LNCAP (cell line): Measurements from ENCODE around the gene CRIP3.

Source experiments
- CTCF ChIP-seq: fragments of 450-650 bp; IDR thresholded peaks from 2 replicates; pipeline ENCODE4 v1.5.1; 2017; ENCODE audit warnings: mild to moderate bottlenecking

The CRIP3 gene

GRCh38 chr6:43265564-43265963 lies 43.1 kb downstream of the CRIP3 start:
- no peak for TF ChIP-seq CTCF

DNA sequence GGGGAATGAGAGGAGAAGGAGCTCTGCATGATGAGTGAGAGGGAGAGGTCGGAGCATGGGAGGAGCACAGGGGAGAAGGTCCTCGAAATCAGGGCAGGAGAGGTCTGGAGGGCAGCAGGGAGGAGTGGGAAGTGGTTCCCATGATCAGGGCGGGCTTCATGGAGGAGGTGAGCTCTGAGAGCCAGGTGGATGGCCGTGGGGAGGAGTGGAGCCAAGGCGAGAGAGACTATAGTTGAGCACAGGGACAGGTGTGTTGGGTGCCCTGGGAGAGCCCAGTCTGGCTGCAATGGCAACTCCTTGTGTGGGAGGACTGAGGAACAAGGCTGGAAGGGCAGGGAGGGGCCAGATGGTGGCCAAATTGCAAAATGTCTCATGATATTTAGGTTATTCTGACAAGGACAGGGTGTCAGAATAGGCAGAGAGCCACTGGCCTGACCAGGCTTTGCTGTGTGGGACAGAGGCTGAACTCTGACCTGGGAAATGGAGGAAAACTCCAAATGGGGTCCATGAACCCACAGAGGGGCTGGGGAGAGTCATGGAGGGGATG lies 44.0 kb downstream of the CRIP3 start:
- no peak for TF ChIP-seq CTCF

GRCh38 chr6:43263314-43264178 lies 45.1 kb downstream of the CRIP3 start:
- TF ChIP-seq CTCF = peak; percentile 83

DNA sequence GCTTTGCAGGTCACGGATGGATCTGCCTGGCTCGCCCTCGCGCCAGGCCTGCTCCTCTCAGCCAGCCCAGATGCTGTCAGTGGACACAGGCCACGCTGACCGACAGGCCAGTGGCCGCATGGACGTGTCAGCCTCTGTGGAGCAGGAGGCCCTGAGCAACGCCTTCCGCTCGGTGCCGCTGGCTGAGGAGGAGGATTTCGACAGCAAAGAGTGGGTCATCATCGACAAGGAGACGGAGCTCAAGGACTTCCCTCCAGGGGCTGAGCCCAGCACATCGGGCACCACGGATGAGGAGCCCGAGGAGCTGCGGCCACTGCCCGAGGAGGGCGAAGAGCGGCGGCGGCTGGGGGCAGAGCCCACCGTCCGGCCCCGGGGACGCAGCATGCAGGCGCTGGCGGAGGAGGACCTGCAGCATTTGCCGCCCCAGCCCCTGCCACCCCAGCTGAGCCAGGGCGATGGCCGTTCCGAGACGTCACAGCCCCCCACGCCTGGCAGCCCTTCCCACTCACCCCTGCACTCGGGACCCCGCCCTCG lies 45.8 kb downstream of the CRIP3 start:
- TF ChIP-seq CTCF = no peak

GRCh38 chr6:43262000-43262779 lies 46.4 kb downstream of the CRIP3 start:
- TF ChIP-seq CTCF = no peak

- TF ChIP-seq CTCF = no peak
Measured at GRCh38 chr6:43261198-43261597, 47.4 kb downstream of the CRIP3 start.

DNA sequence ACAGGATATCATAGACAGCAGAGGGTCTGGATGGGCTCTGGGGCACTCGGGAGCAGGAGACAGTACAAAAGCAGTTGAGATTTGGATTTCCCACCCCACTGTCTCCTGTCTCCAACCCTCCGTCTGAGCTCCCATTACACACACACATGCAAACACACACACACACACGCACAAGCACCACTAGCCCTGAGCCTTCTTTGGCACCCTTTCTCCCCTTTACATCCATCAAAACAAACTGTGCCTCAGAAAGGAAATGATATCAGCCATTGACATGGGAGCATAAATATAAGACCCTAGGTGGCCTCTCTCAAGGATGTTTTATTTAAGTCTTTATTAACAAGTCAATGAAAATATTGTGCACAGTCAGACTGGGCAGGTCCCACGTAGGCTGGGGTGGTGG lies 47.8 kb downstream of the CRIP3 start:
- no peak for TF ChIP-seq CTCF
